GM19395 (cell line): ENCODE results near the gene ATG14.
"Not testable (repeated sequence)": the region's sequence is repeated elsewhere in the genome, so short reads cannot be mapped to it uniquely, and the experiment has no call there.

Source experiments
- ATAC-seq: cut with Tn5 transposase; IDR thresholded peaks from one replicate; pipeline ENCODE4 v1.9.1; 2021; ENCODE audit warnings: mild to moderate bottlenecking, moderate library complexity; ENCODE audit not compliant: unreplicated experiment

The ATG14 gene

DNA sequence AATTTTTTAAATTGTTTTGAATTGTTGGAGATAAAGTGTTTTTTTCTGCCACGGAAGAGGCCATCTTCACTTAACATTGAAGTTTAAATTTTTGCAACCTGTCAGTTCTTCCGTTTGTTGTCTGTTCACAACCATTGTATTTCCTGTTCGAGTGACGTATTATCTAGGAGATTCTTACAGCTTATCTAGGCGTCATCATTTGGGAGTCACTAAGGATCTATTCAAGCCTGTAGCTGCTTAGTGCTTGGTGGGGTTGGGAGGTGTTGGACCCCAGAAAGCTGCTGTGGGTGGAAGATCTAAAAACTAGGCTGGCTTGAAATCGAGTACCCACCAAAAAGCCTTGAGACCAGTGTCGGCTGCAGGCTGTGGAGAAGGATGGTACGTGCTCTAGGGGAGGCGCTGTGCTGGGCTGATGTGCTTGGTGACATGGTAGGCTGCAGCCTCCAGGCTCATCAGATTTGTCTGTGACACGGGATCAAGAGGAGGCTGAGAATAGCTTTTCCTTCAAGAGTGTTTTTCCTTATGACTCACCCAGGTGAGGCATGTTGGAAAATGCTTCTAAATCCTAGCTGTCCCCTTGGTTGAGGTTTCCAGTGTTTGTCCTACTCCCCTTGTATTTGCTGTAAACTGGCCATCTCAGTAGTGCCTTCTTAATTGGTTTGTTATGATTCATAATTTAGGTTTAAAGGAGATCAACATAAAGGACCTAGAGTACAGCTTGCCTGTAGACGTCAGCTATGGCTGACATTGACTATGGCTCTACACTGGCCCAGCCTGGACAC lies 57.8 kb downstream of the ATG14 start:
- no peak for ATAC-seq

GRCh38 chr14:55352201-55352600 lies 59.4 kb downstream of the ATG14 start:
- no peak for ATAC-seq

- no peak for ATAC-seq
Observed at GRCh38 chr14:55351111-55351510, 60.5 kb downstream of the ATG14 start.

GRCh38 chr14:55350461-55350860 lies 61.2 kb downstream of the ATG14 start:
- no peak for ATAC-seq

DNA sequence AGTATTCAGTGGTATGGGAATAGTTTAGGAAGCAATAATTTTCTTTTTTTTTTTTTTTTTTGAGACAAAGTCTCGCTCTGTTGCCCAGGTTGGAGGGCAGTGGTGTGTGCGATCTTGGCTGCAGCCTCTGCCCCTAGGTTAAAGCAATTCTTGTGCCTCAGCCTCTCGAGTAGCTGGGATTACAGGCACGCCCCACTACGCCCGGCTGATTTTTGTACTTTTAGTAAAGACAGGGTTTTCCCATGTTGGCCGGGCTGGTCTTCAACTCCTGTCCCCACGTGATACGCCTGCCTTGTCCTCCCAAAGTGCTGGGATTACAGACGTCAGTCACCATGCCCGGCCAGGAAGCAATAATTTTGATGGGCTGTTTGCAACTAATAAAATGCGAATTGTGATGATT lies 62.1 kb downstream of the ATG14 start:
- peak; percentile 62 for ATAC-seq

- peak; percentile 80 for ATAC-seq
Observed at GRCh38 chr14:55348766-55349453, 62.7 kb downstream of the ATG14 start.

DNA sequence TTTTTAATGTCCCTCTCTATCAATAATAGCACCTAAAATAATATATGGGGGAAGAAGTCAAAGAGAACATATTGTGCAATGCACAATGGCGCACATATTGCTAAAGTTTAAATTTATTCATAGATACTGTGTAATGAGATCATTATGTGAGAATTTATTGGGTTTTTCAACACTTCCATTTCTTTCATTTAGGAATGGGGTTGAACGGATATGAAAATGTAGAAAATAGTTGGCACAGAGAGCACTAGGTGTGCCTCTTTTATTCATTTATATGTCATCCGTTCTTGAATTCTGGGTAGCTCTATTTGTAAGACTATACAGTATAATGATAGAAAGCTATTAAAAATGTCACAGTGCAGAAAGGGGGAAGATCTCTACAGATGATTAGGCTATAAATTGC lies 63.9 kb downstream of the ATG14 start:
- no peak for ATAC-seq

GRCh38 chr14:55347040-55347439 lies 64.6 kb downstream of the ATG14 start:
- ATAC-seq: no peak

GRCh38 chr14:55344582-55345163 lies 67.0 kb downstream of the ATG14 start:
- not testable (repeated sequence) for ATAC-seq

DNA sequence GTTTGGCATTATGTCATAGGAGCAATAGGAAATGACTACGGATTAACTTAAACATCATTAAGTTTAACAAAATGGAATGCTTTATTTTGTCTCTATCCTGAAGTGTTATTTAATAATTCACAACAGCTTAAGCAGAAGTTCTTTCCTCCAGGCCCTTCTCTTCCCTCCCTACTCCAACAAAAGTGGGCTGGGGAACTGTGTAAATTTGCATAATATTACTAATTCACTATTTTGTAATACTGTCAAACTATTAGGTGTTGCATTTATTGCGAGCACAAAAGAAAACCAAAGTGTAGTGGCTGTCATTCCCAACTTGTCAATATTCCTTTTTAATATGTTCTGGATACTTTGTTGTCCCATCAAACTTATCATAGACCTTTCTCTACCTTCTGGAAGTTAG lies 69.8 kb downstream of the ATG14 start:
- ATAC-seq: no peak

DNA sequence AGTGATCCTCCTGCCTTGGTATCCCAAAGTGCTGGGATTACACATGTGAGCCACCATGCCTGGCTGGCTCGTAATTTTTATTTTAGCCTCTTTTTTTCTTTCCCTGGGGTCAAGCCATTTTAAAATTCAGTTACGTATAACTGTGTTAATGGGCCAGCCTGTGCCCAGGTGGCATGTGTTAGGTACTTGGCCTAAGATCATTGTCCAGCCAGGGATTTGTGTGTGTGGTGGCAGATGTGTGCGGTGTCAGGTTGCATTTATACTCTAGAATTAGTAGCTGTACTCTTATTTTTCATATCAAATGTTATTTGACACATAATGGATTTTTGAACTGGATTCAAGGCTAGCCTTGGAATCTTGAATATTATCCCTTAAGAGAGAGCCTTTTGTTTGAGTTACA lies 71.1 kb downstream of the ATG14 start:
- ATAC-seq: no peak

DNA sequence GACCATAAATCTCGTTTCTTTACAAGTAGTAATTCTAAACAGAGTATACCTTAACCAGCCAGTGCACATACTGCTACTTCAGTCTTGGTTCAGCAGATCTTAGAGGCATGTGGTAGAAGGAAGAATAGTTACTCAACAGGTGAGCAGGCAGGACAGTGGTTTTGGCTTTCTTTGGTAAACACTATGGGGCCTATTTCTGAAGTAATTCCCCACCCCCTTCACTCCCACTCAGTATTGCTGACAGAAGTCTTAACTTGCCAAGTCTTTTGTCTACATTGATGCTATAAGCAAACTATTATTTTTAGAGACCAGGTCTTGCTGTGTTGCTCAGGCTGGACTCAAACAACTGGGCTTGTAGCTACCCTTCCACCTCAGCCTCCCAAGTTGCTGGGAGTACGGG lies 71.9 kb downstream of the ATG14 start:
- ATAC-seq: peak; percentile 81

- no peak for ATAC-seq
Observed at GRCh38 chr14:55336691-55337090, 74.9 kb downstream of the ATG14 start.

DNA sequence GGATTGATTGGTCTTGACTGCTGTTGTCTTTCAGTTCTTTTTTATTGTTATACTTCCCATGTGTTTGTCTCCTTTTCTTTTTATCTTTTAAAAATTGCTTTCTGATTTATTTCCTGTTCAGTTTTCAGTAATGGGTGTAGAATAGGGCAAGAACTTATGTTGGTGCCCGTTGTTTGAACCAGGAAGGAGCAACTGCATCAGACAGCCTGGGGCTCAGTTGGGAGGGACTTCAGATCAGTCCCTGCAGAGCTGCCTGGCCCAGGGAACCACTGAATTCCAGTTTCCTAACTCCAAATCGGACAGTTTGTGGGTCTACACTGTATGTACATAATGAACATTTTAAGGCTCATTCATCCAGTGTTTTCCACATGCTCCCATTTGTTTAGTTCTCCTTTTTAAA lies 75.5 kb downstream of the ATG14 start:
- ATAC-seq: no peak

GRCh38 chr14:55333711-55334485 lies 77.7 kb downstream of the ATG14 start:
- peak; percentile 63 for ATAC-seq

DNA sequence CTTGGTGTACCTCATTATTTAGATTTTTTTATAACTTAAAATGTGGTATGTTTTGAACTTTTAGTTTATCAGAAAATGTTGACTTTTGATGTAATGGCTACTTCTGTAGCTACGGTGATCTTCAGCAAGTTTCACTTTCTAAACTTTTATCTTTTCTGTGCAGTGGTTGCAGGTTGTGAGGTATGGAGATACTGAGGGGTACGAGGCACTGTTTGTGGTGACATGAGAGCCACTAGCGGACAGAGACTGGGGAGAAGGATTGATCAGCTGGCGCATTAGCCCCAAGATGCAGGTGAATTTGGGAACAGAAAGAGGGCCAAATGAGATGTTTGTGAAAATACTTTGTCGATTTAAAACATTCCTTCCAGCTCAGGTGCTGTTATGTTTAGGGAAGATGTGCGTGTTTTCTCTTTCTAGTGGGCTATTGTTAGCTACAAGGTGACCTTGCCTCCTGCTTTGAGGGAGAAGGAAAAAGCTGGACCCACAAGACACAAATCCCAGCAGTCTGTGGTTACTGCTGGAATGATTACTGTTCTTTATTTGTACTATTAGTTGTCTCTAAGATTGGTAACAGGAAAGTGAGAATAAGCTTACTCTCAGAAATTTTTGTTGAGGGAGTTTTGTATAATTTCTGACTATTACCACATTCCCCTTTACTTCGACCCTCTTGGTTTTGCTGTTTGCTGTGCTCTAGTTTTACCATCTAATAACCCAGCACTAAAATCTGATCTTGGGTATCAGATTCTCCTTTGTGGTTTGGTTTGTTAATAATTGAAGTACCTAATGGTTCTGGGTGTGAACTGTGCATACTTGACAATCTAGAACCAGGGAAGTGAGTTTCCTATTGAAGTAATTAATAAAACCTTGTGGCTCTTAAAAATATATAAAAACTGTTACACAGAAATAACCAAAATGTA lies 78.7 kb downstream of the ATG14 start:
- peak; percentile 69 for ATAC-seq

DNA sequence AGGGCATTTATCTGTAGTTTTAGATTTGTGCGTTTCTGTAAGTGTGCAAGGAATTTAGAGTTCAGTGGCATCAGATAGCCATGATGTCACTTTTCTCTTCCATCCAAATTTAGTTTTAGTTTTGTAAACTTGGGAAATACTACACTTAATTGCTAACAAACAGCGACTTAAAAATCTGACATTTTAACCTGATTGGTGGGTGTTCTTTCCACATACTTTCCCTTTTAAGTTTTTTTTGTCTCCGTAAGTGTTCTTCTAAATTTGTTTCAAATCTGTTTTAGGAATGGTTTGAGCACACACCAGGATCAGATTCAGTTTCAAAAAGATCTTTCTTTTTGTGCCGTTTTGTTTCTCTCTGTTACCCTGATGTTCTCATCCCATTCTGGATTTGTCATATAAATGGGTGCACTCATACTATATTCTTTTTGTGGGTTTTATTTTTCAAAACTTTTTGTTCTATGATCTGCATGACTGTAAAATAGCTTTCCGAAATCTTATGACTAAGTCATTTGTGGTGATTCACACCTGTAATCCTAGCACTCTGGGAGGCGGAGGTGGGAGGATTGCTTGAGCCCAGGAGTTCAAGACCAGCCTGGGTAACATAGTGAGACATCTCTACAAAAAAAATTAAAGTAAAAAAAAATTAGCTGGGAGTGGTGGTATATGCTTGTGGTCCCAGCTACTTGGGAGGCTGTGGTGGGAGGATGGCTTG lies 81.5 kb downstream of the ATG14 start:
- ATAC-seq: no peak

- ATAC-seq: no peak
Observed at GRCh38 chr14:55328317-55328716, 83.3 kb downstream of the ATG14 start.

GRCh38 chr14:55327179-55327578 lies 84.5 kb downstream of the ATG14 start:
- ATAC-seq: peak; percentile 86

DNA sequence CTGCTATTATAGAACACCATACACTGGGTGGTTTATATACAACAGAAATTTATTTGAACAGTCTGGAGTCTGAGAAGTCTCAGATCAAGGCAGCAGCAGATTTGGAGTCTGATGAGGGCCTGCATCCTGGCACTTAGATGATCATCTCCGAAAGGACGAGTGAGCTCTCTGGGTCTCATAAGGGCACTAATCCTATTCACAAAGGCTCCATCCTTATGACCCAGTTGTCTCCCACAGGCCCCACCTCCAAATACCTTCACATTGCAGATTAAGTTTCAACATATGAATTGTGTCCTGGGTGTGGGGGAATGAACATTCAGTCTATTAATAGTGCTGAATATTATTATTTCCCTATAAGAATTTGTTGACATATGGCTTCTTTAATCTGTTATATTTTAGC lies 86.8 kb downstream of the ATG14 start:
- no peak for ATAC-seq
